HCT116 (cell line): ENCODE measurements around the gene SPRYD7. TPM values are rescaled to one million over a fixed set of nuclear protein-coding genes. Genes with fewer than 3 reads are reported as not detected.

Source experiments
- ATAC-seq: fragments of 200-7000 bp; cut with Tn5 transposase; 2 replicates; pipeline ENCODE4 v1.9.1; 2020; ENCODE audit warnings: mild to moderate bottlenecking, moderate library complexity
- BruUV-seq: library from RNA; stranded (reverse); fragments of 400-500 nt; replicated peaks from 2 replicates; lab custom pipeline; 2021; lab: Mats Ljungman, UMichigan
- CTCF ChIA-PET: fragments of 300-600 bp; sonication (Branson Sonifier 250); formaldehyde crosslinking; loops from one replicate; lab custom pipeline; 2021; ENCODE audit warnings: antibody characterized with exemption; lab: Charles Lee
- POLR2A ChIA-PET: fragments of 300-600, 350-600 bp; sonication (Branson Sonifier 250); formaldehyde crosslinking; loops from one replicate; lab custom pipeline; 2021; ENCODE audit warnings: antibody characterized with exemption; lab: Charles Lee
- RAD21 ChIA-PET, 2 experiments: fragments of 300-600 bp; sonication (Branson Sonifier 250); formaldehyde crosslinking; loops; one replicate each; lab custom pipeline; 2023; ENCODE audit warnings: low total read pairs in 2 of 2; ENCODE audit not compliant: uncharacterized antibody in 2 of 2, unreplicated experiment in 2 of 2, low non-redundant PET in 1 of 2; lab: Charles Lee
- DNase-seq: peaks from one replicate; pipeline ENCODE4 v3.0.0-alpha.2; 2010; ENCODE audit warnings: low read depth, low spot score
- H2AFZ ChIP-seq: fragments of 200-600 bp; shearing (Covaris generic), sonication (generic); 2 replicates; pipeline ENCODE4 v1.6.1; 2017; ENCODE audit warnings: low read depth, mixed run types, mixed read lengths, antibody characterized with exemption, low read length; ENCODE audit not compliant: poor library complexity, severe bottlenecking
- H3K27ac ChIP-seq: 2 replicates; pipeline ENCODE4 v1.5.1; 2012; ENCODE audit warnings: low read depth, low read length
- H3K27me3 ChIP-seq: fragments of 200-600 bp; sonication (generic); 2 replicates; pipeline ENCODE4 v1.6.1; 2016; ENCODE audit warnings: mixed run types, low read length, mixed read lengths; ENCODE audit not compliant: insufficient read depth
- H3K36me3 ChIP-seq, 2 experiments: fragments of 200-500 bp in 1 of 2; fragments of 200-600 bp in 1 of 2; sonication (Bioruptor generic) in 1 of 2; sonication (generic) in 1 of 2; 2 replicates each; pipeline versions ENCODE4 v1.5.1 to v1.6.1; 2014 to 2016; ENCODE audit warnings: low read length in 2 of 2, inconsistent platforms in 1 of 2, mixed read lengths in 1 of 2, mixed run types in 1 of 2; ENCODE audit not compliant: insufficient read depth in 2 of 2, control insufficient read depth in 1 of 2
- H3K4me1 ChIP-seq, 2 experiments: fragments of 200-600 bp in 1 of 2; sonication (generic) in 1 of 2; 2 replicates each; pipeline versions ENCODE4 v1.5.1 to v1.6.1; 2012 to 2017; ENCODE audit warnings: low read length in 2 of 2, inconsistent platforms in 1 of 2, mild to moderate bottlenecking in 1 of 2, mixed read lengths in 1 of 2, mixed run types in 1 of 2, moderate library complexity in 1 of 2; ENCODE audit not compliant: insufficient read depth in 2 of 2, control insufficient read depth in 1 of 2
- H3K4me2 ChIP-seq: fragments of 200-600 bp; sonication (generic); 2 replicates; pipeline ENCODE4 v1.6.1; 2017; ENCODE audit warnings: mixed run types, low read length, mixed read lengths
- H3K4me3 ChIP-seq, 2 experiments: fragments of 200-600 bp in 1 of 2; sonication (generic) in 1 of 2; replicated peaks in 1 of 2; 2 replicates each; pipeline ENCODE4 v1.5.1; 2011 to 2016; ENCODE audit warnings: low read length in 2 of 2, control low read depth in 1 of 2, low read depth in 1 of 2, mild to moderate bottlenecking in 1 of 2, mixed read lengths in 1 of 2, mixed run types in 1 of 2
- H3K79me2 ChIP-seq: fragments of 200-600 bp; sonication (generic); 2 replicates; pipeline ENCODE4 v1.6.1; 2017; ENCODE audit warnings: mild to moderate bottlenecking, mixed run types, low read length, moderate library complexity, mixed read lengths; ENCODE audit not compliant: insufficient read depth
- H3K9ac ChIP-seq: fragments of 200-600 bp; sonication (generic); 2 replicates; pipeline ENCODE4 v1.6.1; 2016; ENCODE audit warnings: low read length, mixed read lengths
- H3K9me2 ChIP-seq: fragments of 200-600 bp; sonication (generic), shearing (Covaris generic); 2 replicates; pipeline ENCODE4 v1.6.1; 2017; ENCODE audit warnings: mixed run types, mild to moderate bottlenecking, moderate library complexity; ENCODE audit not compliant: insufficient read depth
- H3K9me3 ChIP-seq, 2 experiments: fragments of 200-500 bp in 1 of 2; fragments of 200-600 bp in 1 of 2; sonication (Bioruptor generic) in 1 of 2; sonication (generic) in 1 of 2; 2 replicates each; pipeline ENCODE4 v1.6.1; 2014 to 2017; ENCODE audit warnings: low read length in 2 of 2, mixed read lengths in 2 of 2, inconsistent platforms in 1 of 2, low read depth in 1 of 2, mild to moderate bottlenecking in 1 of 2, mixed run types in 1 of 2, moderate library complexity in 1 of 2; ENCODE audit not compliant: control insufficient read depth in 1 of 2, insufficient read depth in 1 of 2
- H4K20me1 ChIP-seq: fragments of 200-600 bp; sonication (generic), shearing (Covaris generic); 2 replicates; pipeline ENCODE4 v1.6.1; 2017; ENCODE audit warnings: mixed run types, mild to moderate bottlenecking, moderate library complexity; ENCODE audit not compliant: insufficient read depth
- CBX3 ChIP-seq: IDR thresholded peaks from 2 replicates; pipeline ENCODE4 v1.6.1; 2012; ENCODE audit warnings: low read depth
- CTCF ChIP-seq, 3 experiments: fragments of 200-600 bp in 1 of 3; sonication (generic) in 1 of 3; IDR thresholded peaks in 2 of 3; conservative IDR thresholded peaks in 1 of 3; 2 replicates each; pipeline ENCODE4 v1.5.1; 2012 to 2017; ENCODE audit warnings: low read depth in 2 of 3, low read length in 2 of 3, antibody characterized with exemption in 1 of 3, borderline replicate concordance in 1 of 3, control low read depth in 1 of 3, mild to moderate bottlenecking in 1 of 3, mixed read lengths in 1 of 3, mixed run types in 1 of 3, moderate library complexity in 1 of 3; ENCODE audit not compliant: insufficient read depth in 1 of 3
- EGR1 ChIP-seq: IDR thresholded peaks from 2 replicates; pipeline ENCODE4 v1.6.1; 2012; ENCODE audit warnings: low read depth
- ELF1 ChIP-seq: IDR thresholded peaks from 2 replicates; pipeline ENCODE4 v1.6.1; 2012; ENCODE audit warnings: low read depth, borderline replicate concordance
- FOSL1 ChIP-seq: IDR thresholded peaks from 2 replicates; pipeline ENCODE4 v1.6.1; 2012; ENCODE audit warnings: low read depth
- JUND ChIP-seq: IDR thresholded peaks from 2 replicates; pipeline ENCODE4 v1.6.1; 2012
- MAX ChIP-seq: IDR thresholded peaks from 2 replicates; pipeline ENCODE4 v1.6.1; 2012
- POLR2AphosphoS5 ChIP-seq: IDR thresholded peaks from 2 replicates; pipeline ENCODE4 v1.6.1; 2011; ENCODE audit warnings: mild to moderate bottlenecking, low read depth, low read length, moderate library complexity
- RAD21 ChIP-seq: IDR thresholded peaks from 2 replicates; pipeline ENCODE4 v1.6.1; 2012; ENCODE audit warnings: low read depth, mild to moderate bottlenecking
- SIN3A ChIP-seq: IDR thresholded peaks from 2 replicates; pipeline ENCODE4 v1.6.1; 2012; ENCODE audit warnings: low read depth
- YY1 ChIP-seq: IDR thresholded peaks from 2 replicates; pipeline ENCODE4 v1.6.1; 2011; ENCODE audit warnings: low read length, low read depth, moderate library complexity, mild to moderate bottlenecking; ENCODE audit not compliant: insufficient replicate concordance; ENCODE audit errors: extremely low read depth
- ZNF274 ChIP-seq: fragments of 200-500 bp; sonication (Bioruptor generic); IDR thresholded peaks from 2 replicates; pipeline ENCODE4 v1.6.1; 2014; ENCODE audit warnings: mild to moderate bottlenecking, low read depth, low read length, inconsistent platforms
- intact Hi-C: fragments of 100-400 bp; cut with micrococcal nuclease; formaldehyde crosslinking; loops from 2 replicates; pipeline ENCODE4 v1.10.0; 2022
- total RNA-seq: library from RNA; stranded (reverse); gene quantifications from one replicate; pipeline ENCODE4 v1.2.1, GENCODE V29; 2021; ENCODE audit not compliant: unreplicated experiment

The SPRYD7 gene
- total RNA-seq, 1 experiment from 2014 or later: 11.3 TPM

- TF ChIP-seq CTCF (IDR thresholded peaks at IDR 0.05 in 2 of 3, conservative IDR thresholded peaks at IDR 0.05 in 1 of 3; ENCODE audit: borderline replicate concordance in 1 of 3, insufficient read depth in 1 of 3, low read depth in 2 of 3, low read length in 2 of 3): no peak
These were observed 61.7 kb downstream of the SPRYD7 start (continued) for GRCh38 chr13:49874430-49874829.

- intact Hi-C loops: no loop called here
- Histone ChIP-seq H3K79me2 (no peaks in the 10 kb centered on the region), H3K9ac (no peak overlapping the region), H3K36me3 (no peaks in the 10 kb centered on the region), H2AFZ (peak overlapping the region; percentile 38), H3K4me3 (no peak overlapping the region), H3K9me2 (no peaks in the 10 kb centered on the region), H4K20me1 (no peaks in the 10 kb centered on the region), H3K27ac (no peak overlapping the region), H3K4me1 (no peaks in the 10 kb centered on the region), H3K27me3 (no peaks in the 10 kb centered on the region), H3K9me3 (peaks cover 3 to 8% of the 10 kb centered on the region in 2 experiments; a peak in 2 of 4 replicates), H3K4me2 (no peak overlapping the region)
- TF ChIP-seq JUND: no peak
- TF ChIP-seq ELF1: no peak
- peak; percentile 16 to 69 (median 64); a peak in 5 of 6 replicates for TF ChIP-seq CTCF (IDR thresholded peaks at IDR 0.05 in 2 of 3, conservative IDR thresholded peaks at IDR 0.05 in 1 of 3; ENCODE audit: borderline replicate concordance in 1 of 3, insufficient read depth in 1 of 3, low read depth in 2 of 3, low read length in 2 of 3)
- TF ChIP-seq POLR2AphosphoS5: no peak
- TF ChIP-seq ZNF274: no peak
- TF ChIP-seq RAD21: peak; percentile 45; the same call in 1 of the 2 replicates
- no peak for TF ChIP-seq CBX3
- no peak for TF ChIP-seq MAX
- no peak for TF ChIP-seq SIN3A
- TF ChIP-seq EGR1: no peak
- no peak for TF ChIP-seq YY1
- no peak for TF ChIP-seq FOSL1
- no TSS peak for BruUV-seq
- POLR2A ChIA-PET: no interaction called here
- no peak for DNase-seq
- RAD21 ChIA-PET: no interaction called here
- CTCF ChIA-PET: interaction anchor here (0.7 to 1.7 kb wide), 10 partner anchors 9 to 1251 kb away, joined by 3 to 9 read pairs (median 3); partner anchors contain the start of gene SPRYD7
- ATAC-seq: peak; percentile 85
These were observed 66.6 kb downstream of the SPRYD7 start for GRCh38 chr13:49869519-49869918.
